HEK293 (cell line): ENCODE results near the gene ZNF33A.

Experiments used
- GFI1B ChIP-seq: fragments of 450-650 bp; formaldehyde crosslinking; IDR thresholded peaks from 2 replicates; pipeline ENCODE4 v1.5.1; 2016; ENCODE audit warnings: missing biosample characterization, missing genetic modification characterization
- GLI4 ChIP-seq: fragments of 450-650 bp; formaldehyde crosslinking; IDR thresholded peaks from 2 replicates; pipeline ENCODE4 v1.5.1; 2016; ENCODE audit warnings: missing biosample characterization, missing genetic modification characterization
- GLIS1 ChIP-seq: fragments of 450-650 bp; formaldehyde crosslinking; IDR thresholded peaks from 2 replicates; pipeline ENCODE4 v1.5.1; 2016; ENCODE audit warnings: missing biosample characterization, missing genetic modification characterization
- GLIS2 ChIP-seq: fragments of 450-650 bp; formaldehyde crosslinking; IDR thresholded peaks from 2 replicates; pipeline ENCODE4 v1.5.1; 2016; ENCODE audit warnings: missing biosample characterization, missing genetic modification characterization
- KLF16 ChIP-seq: fragments of 450-650 bp; formaldehyde crosslinking; IDR thresholded peaks from 2 replicates; pipeline ENCODE4 v1.5.1; 2017; ENCODE audit warnings: missing biosample characterization, missing genetic modification characterization
- KLF7 ChIP-seq: fragments of 450-650 bp; formaldehyde crosslinking; IDR thresholded peaks from 2 replicates; pipeline ENCODE4 v1.5.1; 2016; ENCODE audit warnings: missing biosample characterization, missing genetic modification characterization, borderline replicate concordance
- OVOL3 ChIP-seq: fragments of 450-650 bp; formaldehyde crosslinking; IDR thresholded peaks from 2 replicates; pipeline ENCODE4 v1.5.1; 2016; ENCODE audit warnings: missing biosample characterization, missing genetic modification characterization
- RBAK ChIP-seq: fragments of 450-650 bp; formaldehyde crosslinking; IDR thresholded peaks from 2 replicates; pipeline ENCODE4 v1.5.1; 2016; ENCODE audit warnings: missing biosample characterization, missing genetic modification characterization
- REPIN1 ChIP-seq: fragments of 450-650 bp; formaldehyde crosslinking; IDR thresholded peaks from 2 replicates; pipeline ENCODE4 v1.5.1; 2017; ENCODE audit warnings: missing biosample characterization, missing genetic modification characterization, low read depth
- TCF7L2 ChIP-seq: IDR thresholded peaks from 2 replicates; pipeline ENCODE4 v1.6.1; 2011; ENCODE audit warnings: low read depth, mild to moderate bottlenecking, inconsistent platforms, low read length, moderate library complexity, borderline replicate concordance
- ZEB2 ChIP-seq: fragments of 450-650 bp; formaldehyde crosslinking; IDR thresholded peaks from 2 replicates; pipeline ENCODE4 v1.5.1; 2016; ENCODE audit warnings: missing biosample characterization, missing genetic modification characterization
- ZNF155 ChIP-seq: fragments of 450-650 bp; formaldehyde crosslinking; IDR thresholded peaks from 2 replicates; pipeline ENCODE4 v1.5.1; 2016; ENCODE audit warnings: missing biosample characterization, missing genetic modification characterization
- ZNF157 ChIP-seq: fragments of 450-650 bp; formaldehyde crosslinking; IDR thresholded peaks from 2 replicates; pipeline ENCODE4 v1.5.1; 2016; ENCODE audit warnings: missing biosample characterization, missing genetic modification characterization
- ZNF2 ChIP-seq: fragments of 450-650 bp; formaldehyde crosslinking; IDR thresholded peaks from 2 replicates; pipeline ENCODE4 v1.5.1; 2016; ENCODE audit warnings: missing biosample characterization, missing genetic modification characterization
- ZNF292 ChIP-seq: fragments of 450-650 bp; formaldehyde crosslinking; IDR thresholded peaks from 2 replicates; pipeline ENCODE4 v1.5.1; 2016; ENCODE audit warnings: low read depth, missing biosample characterization, missing genetic modification characterization, borderline replicate concordance
- ZNF561 ChIP-seq: fragments of 450-650 bp; IDR thresholded peaks from 2 replicates; pipeline ENCODE4 v1.5.1; 2018; ENCODE audit warnings: missing biosample characterization, missing genetic modification characterization, borderline replicate concordance
- ZNF596 ChIP-seq: fragments of 450-650 bp; IDR thresholded peaks from 2 replicates; pipeline ENCODE4 v1.5.0; 2018; ENCODE audit warnings: missing biosample characterization, mild to moderate bottlenecking, missing genetic modification characterization, moderate library complexity
- ZNF629 ChIP-seq: fragments of 450-650 bp; formaldehyde crosslinking; IDR thresholded peaks from 2 replicates; pipeline ENCODE4 v1.5.1; 2017; ENCODE audit warnings: missing biosample characterization, missing genetic modification characterization
- ZNF658 ChIP-seq: fragments of 450-650 bp; formaldehyde crosslinking; IDR thresholded peaks from 2 replicates; pipeline ENCODE4; 2016; ENCODE audit warnings: missing biosample characterization, missing genetic modification characterization
- ZNF76 ChIP-seq: fragments of 450-650 bp; formaldehyde crosslinking; IDR thresholded peaks from 2 replicates; pipeline ENCODE4; 2016; ENCODE audit warnings: low read depth, missing biosample characterization, missing genetic modification characterization, borderline replicate concordance
- TF ChIP-seq, protein P1 (sequence below): fragments of 450-650 bp; formaldehyde crosslinking; IDR thresholded peaks from 2 replicates; pipeline ENCODE4 v1.5.1; 2016; ENCODE audit warnings: missing biosample characterization, missing genetic modification characterization
- TF ChIP-seq, protein P2 (sequence below): fragments of 450-650 bp; formaldehyde crosslinking; conservative IDR thresholded peaks from 2 replicates; pipeline ENCODE4 v1.5.1; 2016; ENCODE audit warnings: low read depth, missing biosample characterization, missing genetic modification characterization
- TF ChIP-seq, protein P3 (sequence below): fragments of 450-650 bp; formaldehyde crosslinking; IDR thresholded peaks from 2 replicates; pipeline ENCODE4 v1.5.1; 2017; ENCODE audit warnings: missing biosample characterization, missing genetic modification characterization
- TF ChIP-seq, protein P4 (sequence below): fragments of 450-650 bp; formaldehyde crosslinking; IDR thresholded peaks from 2 replicates; pipeline ENCODE4 v1.5.0; 2017; ENCODE audit warnings: missing biosample characterization, missing genetic modification characterization, borderline replicate concordance
- TF ChIP-seq, protein P5 (sequence below): fragments of 450-650 bp; IDR thresholded peaks from 2 replicates; pipeline ENCODE4 v1.5.1; 2018; ENCODE audit warnings: missing biosample characterization, mild to moderate bottlenecking, missing genetic modification characterization
- TF ChIP-seq, protein P6 (sequence below): fragments of 450-650 bp; formaldehyde crosslinking; IDR thresholded peaks from 2 replicates; pipeline ENCODE4 v1.5.1; 2016; ENCODE audit warnings: missing biosample characterization, missing genetic modification characterization

Gene ZNF33A

DNA sequence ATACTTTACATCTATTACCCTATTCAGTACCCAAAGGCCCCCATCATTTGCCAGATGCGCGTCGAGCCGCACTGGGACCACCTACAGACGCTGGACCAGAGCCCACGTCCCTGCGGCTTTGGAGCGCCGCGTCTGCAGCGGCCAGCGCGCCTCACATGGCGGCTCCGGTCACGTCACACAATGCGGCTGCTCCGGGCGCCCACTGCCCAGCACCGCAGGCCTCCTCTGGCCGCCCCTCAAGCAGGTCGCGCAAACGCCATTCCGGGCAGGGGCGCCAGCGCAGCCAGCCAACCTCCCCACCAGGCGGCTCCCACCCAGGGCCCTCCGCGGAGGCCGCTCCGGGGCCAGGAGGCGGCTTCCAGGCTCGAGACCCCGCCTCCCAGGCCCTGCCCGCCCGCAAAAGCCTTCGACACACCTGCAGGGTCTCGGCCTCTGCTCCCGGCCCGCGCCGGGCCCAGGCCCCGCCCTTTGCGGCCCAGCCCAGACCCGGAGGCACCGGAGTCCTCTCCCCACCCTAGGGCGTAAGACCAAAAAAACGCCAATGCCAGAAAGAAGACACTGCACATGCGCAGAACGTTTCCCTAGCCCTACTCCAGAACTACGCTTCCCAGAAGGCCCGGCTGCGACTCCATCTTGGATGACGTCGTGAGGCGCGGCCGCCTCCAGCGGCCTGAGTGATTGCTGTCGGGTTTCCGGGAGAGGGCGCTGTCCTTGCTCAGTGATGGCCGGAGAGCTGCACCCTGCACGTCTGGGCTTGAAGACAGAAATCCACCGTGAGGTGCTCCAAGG is 34.2 kb upstream of the ZNF33A start, which contains the start of gene ZNF25 (continued):
- TF ChIP-seq, protein P1, sequence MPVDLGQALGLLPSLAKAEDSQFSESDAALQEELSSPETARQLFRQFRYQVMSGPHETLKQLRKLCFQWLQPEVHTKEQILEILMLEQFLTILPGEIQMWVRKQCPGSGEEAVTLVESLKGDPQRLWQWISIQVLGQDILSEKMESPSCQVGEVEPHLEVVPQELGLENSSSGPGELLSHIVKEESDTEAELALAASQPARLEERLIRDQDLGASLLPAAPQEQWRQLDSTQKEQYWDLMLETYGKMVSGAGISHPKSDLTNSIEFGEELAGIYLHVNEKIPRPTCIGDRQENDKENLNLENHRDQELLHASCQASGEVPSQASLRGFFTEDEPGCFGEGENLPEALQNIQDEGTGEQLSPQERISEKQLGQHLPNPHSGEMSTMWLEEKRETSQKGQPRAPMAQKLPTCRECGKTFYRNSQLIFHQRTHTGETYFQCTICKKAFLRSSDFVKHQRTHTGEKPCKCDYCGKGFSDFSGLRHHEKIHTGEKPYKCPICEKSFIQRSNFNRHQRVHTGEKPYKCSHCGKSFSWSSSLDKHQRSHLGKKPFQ, result no peak
- peak; percentile 78; the same call in 1 of the 2 replicates for TF ChIP-seq ZEB2 (tag by site-specific recombination)
- TF ChIP-seq REPIN1 (tag by site-specific recombination), result no peak
- TF ChIP-seq RBAK (tag by site-specific recombination), result no peak
- TF ChIP-seq, protein P2, sequence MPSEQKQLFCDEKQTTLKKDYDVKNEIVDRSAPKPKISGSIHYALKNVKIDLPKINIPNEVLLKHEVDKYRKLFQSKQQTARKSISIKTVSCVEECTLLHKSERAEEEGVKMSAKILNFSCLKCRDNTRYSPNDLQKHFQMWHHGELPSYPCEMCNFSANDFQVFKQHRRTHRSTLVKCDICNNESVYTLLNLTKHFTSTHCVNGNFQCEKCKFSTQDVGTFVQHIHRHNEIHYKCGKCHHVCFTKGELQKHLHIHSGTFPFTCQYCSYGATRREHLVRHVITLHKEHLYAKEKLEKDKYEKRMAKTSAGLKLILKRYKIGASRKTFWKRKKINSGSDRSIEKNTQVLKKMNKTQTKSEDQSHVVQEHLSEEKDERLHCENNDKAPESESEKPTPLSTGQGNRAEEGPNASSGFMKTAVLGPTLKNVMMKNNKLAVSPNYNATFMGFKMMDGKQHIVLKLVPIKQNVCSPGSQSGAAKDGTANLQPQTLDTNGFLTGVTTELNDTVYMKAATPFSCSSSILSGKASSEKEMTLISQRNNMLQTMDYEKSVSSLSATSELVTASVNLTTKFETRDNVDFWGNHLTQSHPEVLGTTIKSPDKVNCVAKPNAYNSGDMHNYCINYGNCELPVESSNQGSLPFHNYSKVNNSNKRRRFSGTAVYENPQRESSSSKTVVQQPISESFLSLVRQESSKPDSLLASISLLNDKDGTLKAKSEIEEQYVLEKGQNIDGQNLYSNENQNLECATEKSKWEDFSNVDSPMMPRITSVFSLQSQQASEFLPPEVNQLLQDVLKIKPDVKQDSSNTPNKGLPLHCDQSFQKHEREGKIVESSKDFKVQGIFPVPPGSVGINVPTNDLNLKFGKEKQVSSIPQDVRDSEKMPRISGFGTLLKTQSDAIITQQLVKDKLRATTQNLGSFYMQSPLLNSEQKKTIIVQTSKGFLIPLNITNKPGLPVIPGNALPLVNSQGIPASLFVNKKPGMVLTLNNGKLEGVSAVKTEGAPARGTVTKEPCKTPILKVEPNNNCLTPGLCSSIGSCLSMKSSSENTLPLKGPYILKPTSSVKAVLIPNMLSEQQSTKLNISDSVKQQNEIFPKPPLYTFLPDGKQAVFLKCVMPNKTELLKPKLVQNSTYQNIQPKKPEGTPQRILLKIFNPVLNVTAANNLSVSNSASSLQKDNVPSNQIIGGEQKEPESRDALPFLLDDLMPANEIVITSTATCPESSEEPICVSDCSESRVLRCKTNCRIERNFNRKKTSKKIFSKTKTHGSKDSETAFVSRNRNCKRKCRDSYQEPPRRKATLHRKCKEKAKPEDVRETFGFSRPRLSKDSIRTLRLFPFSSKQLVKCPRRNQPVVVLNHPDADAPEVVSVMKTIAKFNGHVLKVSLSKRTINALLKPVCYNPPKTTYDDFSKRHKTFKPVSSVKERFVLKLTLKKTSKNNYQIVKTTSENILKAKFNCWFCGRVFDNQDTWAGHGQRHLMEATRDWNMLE, result no peak; the same call in 1 of the 2 replicates
- TF ChIP-seq GFI1B, result no peak
- peak; percentile 87 for TF ChIP-seq ZNF629 (tag by site-specific recombination)
- TF ChIP-seq GLIS1 (tag by site-specific recombination), result peak; percentile 84
- TF ChIP-seq ZNF561, result peak; percentile 86; the same call in 1 of the 2 replicates
- TF ChIP-seq, protein P3, sequence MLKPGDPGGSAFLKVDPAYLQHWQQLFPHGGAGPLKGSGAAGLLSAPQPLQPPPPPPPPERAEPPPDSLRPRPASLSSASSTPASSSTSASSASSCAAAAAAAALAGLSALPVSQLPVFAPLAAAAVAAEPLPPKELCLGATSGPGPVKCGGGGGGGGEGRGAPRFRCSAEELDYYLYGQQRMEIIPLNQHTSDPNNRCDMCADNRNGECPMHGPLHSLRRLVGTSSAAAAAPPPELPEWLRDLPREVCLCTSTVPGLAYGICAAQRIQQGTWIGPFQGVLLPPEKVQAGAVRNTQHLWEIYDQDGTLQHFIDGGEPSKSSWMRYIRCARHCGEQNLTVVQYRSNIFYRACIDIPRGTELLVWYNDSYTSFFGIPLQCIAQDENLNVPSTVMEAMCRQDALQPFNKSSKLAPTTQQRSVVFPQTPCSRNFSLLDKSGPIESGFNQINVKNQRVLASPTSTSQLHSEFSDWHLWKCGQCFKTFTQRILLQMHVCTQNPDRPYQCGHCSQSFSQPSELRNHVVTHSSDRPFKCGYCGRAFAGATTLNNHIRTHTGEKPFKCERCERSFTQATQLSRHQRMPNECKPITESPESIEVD (tag by site-specific recombination), result no peak
- TF ChIP-seq TCF7L2, result no peak
- TF ChIP-seq ZNF76 (tag by site-specific recombination), result peak; percentile 91
- 0 out of 2 replicates have a peak, but pooled peaks have one; percentile 31 for TF ChIP-seq ZNF596 (tag by site-specific recombination)
- TF ChIP-seq, protein P4, sequence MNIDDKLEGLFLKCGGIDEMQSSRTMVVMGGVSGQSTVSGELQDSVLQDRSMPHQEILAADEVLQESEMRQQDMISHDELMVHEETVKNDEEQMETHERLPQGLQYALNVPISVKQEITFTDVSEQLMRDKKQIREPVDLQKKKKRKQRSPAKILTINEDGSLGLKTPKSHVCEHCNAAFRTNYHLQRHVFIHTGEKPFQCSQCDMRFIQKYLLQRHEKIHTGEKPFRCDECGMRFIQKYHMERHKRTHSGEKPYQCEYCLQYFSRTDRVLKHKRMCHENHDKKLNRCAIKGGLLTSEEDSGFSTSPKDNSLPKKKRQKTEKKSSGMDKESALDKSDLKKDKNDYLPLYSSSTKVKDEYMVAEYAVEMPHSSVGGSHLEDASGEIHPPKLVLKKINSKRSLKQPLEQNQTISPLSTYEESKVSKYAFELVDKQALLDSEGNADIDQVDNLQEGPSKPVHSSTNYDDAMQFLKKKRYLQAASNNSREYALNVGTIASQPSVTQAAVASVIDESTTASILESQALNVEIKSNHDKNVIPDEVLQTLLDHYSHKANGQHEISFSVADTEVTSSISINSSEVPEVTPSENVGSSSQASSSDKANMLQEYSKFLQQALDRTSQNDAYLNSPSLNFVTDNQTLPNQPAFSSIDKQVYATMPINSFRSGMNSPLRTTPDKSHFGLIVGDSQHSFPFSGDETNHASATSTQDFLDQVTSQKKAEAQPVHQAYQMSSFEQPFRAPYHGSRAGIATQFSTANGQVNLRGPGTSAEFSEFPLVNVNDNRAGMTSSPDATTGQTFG (tag by site-specific recombination), result no peak
- TF ChIP-seq GLIS2, result peak; percentile 96
- TF ChIP-seq ZNF2 (tag by site-specific recombination), result peak; percentile 58; the same call in 1 of the 2 replicates
- no peak for TF ChIP-seq GLI4
- TF ChIP-seq KLF7, result no peak
- TF ChIP-seq, protein P5, sequence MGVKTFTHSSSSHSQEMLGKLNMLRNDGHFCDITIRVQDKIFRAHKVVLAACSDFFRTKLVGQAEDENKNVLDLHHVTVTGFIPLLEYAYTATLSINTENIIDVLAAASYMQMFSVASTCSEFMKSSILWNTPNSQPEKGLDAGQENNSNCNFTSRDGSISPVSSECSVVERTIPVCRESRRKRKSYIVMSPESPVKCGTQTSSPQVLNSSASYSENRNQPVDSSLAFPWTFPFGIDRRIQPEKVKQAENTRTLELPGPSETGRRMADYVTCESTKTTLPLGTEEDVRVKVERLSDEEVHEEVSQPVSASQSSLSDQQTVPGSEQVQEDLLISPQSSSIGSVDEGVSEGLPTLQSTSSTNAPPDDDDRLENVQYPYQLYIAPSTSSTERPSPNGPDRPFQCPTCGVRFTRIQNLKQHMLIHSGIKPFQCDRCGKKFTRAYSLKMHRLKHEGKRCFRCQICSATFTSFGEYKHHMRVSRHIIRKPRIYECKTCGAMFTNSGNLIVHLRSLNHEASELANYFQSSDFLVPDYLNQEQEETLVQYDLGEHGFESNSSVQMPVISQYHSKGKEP, result no peak
- no peak for TF ChIP-seq ZNF658 (tag by site-specific recombination)
- peak; percentile 44; the same call in 1 of the 2 replicates for TF ChIP-seq KLF16 (tag by site-specific recombination)
- no peak for TF ChIP-seq ZNF157
- TF ChIP-seq ZNF155 (tag by site-specific recombination), result no peak
- TF ChIP-seq OVOL3 (tag by site-specific recombination), result no peak; the same call in 1 of the 2 replicates
- no peak for TF ChIP-seq ZNF292 (tag by site-specific recombination)
- TF ChIP-seq, protein P6, sequence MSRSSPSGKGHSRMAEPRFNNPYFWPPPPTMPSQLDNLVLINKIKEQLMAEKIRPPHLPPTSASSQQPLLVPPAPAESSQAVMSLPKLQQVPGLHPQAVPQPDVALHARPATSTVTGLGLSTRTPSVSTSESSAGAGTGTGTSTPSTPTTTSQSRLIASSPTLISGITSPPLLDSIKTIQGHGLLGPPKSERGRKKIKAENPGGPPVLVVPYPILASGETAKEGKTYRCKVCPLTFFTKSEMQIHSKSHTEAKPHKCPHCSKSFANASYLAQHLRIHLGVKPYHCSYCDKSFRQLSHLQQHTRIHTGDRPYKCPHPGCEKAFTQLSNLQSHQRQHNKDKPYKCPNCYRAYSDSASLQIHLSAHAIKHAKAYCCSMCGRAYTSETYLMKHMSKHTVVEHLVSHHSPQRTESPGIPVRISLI (tag by site-specific recombination), result peak; percentile 95
